Neuronal stem cell (in vitro differentiated cells): Measurements from ENCODE around the gene PTPRC.

ENCODE experiments used
- DNase-seq: peaks from one replicate; pipeline ENCODE4 v3.0.0-alpha.2; 2013; ENCODE audit warnings: low spot score
- H2AFZ ChIP-seq: one replicate; pipeline ENCODE4 v1.6.1; 2013; ENCODE audit warnings: mild to moderate bottlenecking, low read length, inconsistent platforms
- H2AK5ac ChIP-seq: 2 replicates; pipeline ENCODE4 v1.6.1; 2013; ENCODE audit warnings: low read depth, mild to moderate bottlenecking, inconsistent platforms, low read length, moderate library complexity, mixed read lengths
- H2BK120ac ChIP-seq: 2 replicates; pipeline ENCODE4 v1.6.1; 2013; ENCODE audit warnings: low read depth, mild to moderate bottlenecking, inconsistent platforms, low read length, moderate library complexity, mixed read lengths
- H2BK12ac ChIP-seq: one replicate; pipeline ENCODE4 v1.6.1; 2013; ENCODE audit warnings: low read length, inconsistent platforms
- H2BK15ac ChIP-seq: 2 replicates; pipeline ENCODE4 v1.6.1; 2013; ENCODE audit warnings: mild to moderate bottlenecking, low read length, inconsistent platforms, mixed read lengths
- H2BK5ac ChIP-seq: one replicate; pipeline ENCODE4 v1.6.1; 2013; ENCODE audit warnings: inconsistent platforms, mild to moderate bottlenecking, low read length, moderate library complexity
- H3K14ac ChIP-seq: one replicate; pipeline ENCODE4 v1.6.1; 2013; ENCODE audit warnings: low read length, inconsistent platforms
- H3K18ac ChIP-seq: 2 replicates; pipeline ENCODE4 v1.6.1; 2013; ENCODE audit warnings: low read length, inconsistent platforms
- H3K23ac ChIP-seq: 2 replicates; pipeline ENCODE4 v1.6.1; 2013; ENCODE audit warnings: low read depth, mild to moderate bottlenecking, mixed read lengths, low read length, inconsistent platforms; ENCODE audit not compliant: poor library complexity
- H3K27ac ChIP-seq: replicated peaks from 3 replicates; pipeline ENCODE4 v1.5.1; 2013; ENCODE audit warnings: low read length, inconsistent platforms
- H3K27me3 ChIP-seq, 3 experiments: 2 replicates each; pipeline ENCODE4 v1.6.1; 2013; ENCODE audit warnings: low read length in 3 of 3, mild to moderate bottlenecking in 2 of 3, inconsistent platforms in 1 of 3, low read depth in 1 of 3, mixed read lengths in 1 of 3, moderate library complexity in 1 of 3; ENCODE audit not compliant: control insufficient read depth in 3 of 3, insufficient read depth in 3 of 3
- H3K36me3 ChIP-seq, 2 donors: replicated peaks in 1 of 2; 2 replicates each; pipeline ENCODE4 v1.6.1; 2013; ENCODE audit warnings: low read length in 2 of 2; ENCODE audit not compliant: control insufficient read depth in 2 of 2, insufficient read depth in 2 of 2
- H3K4ac ChIP-seq: 2 replicates; pipeline ENCODE4 v1.6.1; 2013; ENCODE audit warnings: inconsistent platforms, mild to moderate bottlenecking, low read length, moderate library complexity
- H3K4me1 ChIP-seq, 2 donors: 1 replicate in 1 of 2; 2 replicates in 1 of 2; pipeline ENCODE4 v1.6.1; 2013; ENCODE audit warnings: low read length in 2 of 2, low read depth in 1 of 2; ENCODE audit not compliant: control insufficient read depth in 2 of 2, insufficient read depth in 1 of 2
- H3K4me2 ChIP-seq: one replicate; pipeline ENCODE4 v1.6.1; 2013; ENCODE audit warnings: mild to moderate bottlenecking, low read length, inconsistent platforms; ENCODE audit not compliant: insufficient read depth, poor library complexity, severe bottlenecking
- H3K4me3 ChIP-seq, 2 donors: 2 replicates each; pipeline ENCODE4 v1.5.1; 2013; ENCODE audit warnings: low read length in 2 of 2, mild to moderate bottlenecking in 2 of 2, inconsistent platforms in 1 of 2, moderate library complexity in 1 of 2
- H3K79me1 ChIP-seq: one replicate; pipeline ENCODE4 v1.6.1; 2013; ENCODE audit warnings: low read depth, mild to moderate bottlenecking, inconsistent platforms, low read length, moderate library complexity
- H3K9ac ChIP-seq: one replicate; pipeline ENCODE4 v1.6.1; 2013; ENCODE audit warnings: mild to moderate bottlenecking, low read depth, low read length, inconsistent platforms; ENCODE audit not compliant: poor library complexity
- H3K9me3 ChIP-seq, 2 donors: replicated peaks in 1 of 2; 2 replicates each; pipeline versions ENCODE3 to v1.6.1; 2013; ENCODE audit warnings: low read length in 2 of 2, mild to moderate bottlenecking in 2 of 2, inconsistent platforms in 1 of 2, low read depth in 1 of 2, mixed read lengths in 1 of 2, moderate library complexity in 1 of 2; ENCODE audit not compliant: control insufficient read depth in 2 of 2, insufficient read depth in 1 of 2
- H4K8ac ChIP-seq: one replicate; pipeline ENCODE4 v1.6.1; 2013; ENCODE audit warnings: low read depth, mild to moderate bottlenecking, inconsistent platforms, low read length, moderate library complexity
- H4K91ac ChIP-seq: one replicate; pipeline ENCODE4 v1.6.1; 2013; ENCODE audit warnings: low read length, low read depth, mild to moderate bottlenecking, inconsistent platforms; ENCODE audit not compliant: poor library complexity
- WGBS, 2 donors: extraction: QIAGEN DNeasy Blood & Tissue Kit; methylation state at CpG; one replicate each; pipeline ENCODE4 v1.1.7; 2013; ENCODE audit warnings: missing lambda C conversion rate in 2 of 2, mixed read lengths in 1 of 2; ENCODE audit not compliant: insufficient read length in 2 of 2, insufficient replicate concordance in 1 of 2; ENCODE audit errors: extremely low coverage in 2 of 2; 5-methylcytosine and 5-hydroxymethylcytosine counted together

Gene PTPRC

DNA sequence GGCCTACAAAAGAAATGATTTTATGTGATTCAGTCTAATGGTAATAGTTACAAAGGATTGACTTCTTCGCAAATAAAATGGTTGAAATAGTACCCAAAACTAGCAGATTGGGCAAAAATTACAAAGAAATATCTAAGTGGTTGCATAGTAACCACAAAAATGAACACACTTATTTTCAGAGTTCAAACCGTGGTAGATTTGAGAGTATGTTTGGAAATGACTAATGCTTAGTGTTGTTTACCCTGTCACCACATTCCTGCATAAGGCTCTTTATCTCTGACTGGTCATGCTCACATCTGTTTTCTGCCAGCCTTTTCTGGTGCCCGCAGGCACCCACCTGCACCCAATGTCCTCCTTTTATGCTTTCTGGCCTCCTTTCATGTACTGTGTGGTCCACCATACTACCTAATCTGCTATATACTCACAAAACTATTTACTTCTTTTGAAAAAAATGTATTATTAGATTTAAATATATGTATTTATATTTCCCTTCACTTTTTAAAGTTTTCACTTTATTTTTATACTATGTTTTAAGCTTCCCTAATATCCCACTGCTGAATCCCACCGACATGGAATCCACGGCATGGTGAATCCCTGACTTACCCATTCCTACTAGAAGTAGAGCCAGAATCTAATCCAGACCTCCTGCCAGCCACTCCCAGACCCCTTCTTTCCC lies 30.3 kb downstream of the PTPRC start:
- no CpG with 5 or more reads among the region's 5 CpGs for WGBS, 2 donors
- H3K4me1 ChIP-seq: no peaks in the 10 kb centered on the region
- H3K4me3 ChIP-seq: no peak overlapping the region
- no peak overlapping the region for H3K18ac ChIP-seq
- no peaks in the 10 kb centered on the region for H3K27me3 ChIP-seq
- no peak overlapping the region for H2BK15ac ChIP-seq
- H3K79me1 ChIP-seq: no peaks in the 10 kb centered on the region
- H3K27ac ChIP-seq: no peak overlapping the region
- no peak overlapping the region for H2AFZ ChIP-seq
- no peaks in the 10 kb centered on the region for H3K36me3 ChIP-seq
- H3K4me2 ChIP-seq: no peak overlapping the region
- H3K14ac ChIP-seq: no peak overlapping the region
- H2BK5ac ChIP-seq: no peak overlapping the region
- no peak overlapping the region for H2BK120ac ChIP-seq
- no peak overlapping the region for H4K8ac ChIP-seq
- H4K91ac ChIP-seq: no peak overlapping the region
- no peak overlapping the region for H3K23ac ChIP-seq
- H2AK5ac ChIP-seq: no peak overlapping the region
- no peak overlapping the region for H3K9ac ChIP-seq
- DNase-seq: no peak
- no peaks in the 10 kb centered on the region for H3K9me3 ChIP-seq
- H3K4ac ChIP-seq: no peak overlapping the region
- no peak overlapping the region for H2BK12ac ChIP-seq

DNA sequence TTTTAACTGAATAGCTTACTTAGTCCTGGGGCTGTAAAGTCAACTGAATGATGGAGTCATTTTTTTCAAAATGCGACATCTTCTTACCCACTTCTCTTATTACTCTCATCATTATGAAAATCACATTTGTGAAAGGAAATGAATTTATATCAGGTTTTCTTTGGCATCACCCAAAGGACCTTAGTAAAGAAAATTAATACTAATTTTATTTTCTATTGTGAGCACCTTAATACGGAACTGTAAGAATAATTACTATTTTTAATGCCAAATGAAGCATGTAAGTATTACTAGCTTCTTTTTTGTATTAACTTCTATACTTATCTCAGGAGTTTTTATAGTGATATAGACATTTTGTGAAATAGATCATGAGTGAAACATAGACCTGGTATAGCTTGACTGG lies 30.9 kb downstream of the PTPRC start:
- Histone ChIP-seq H3K4ac (no peak overlapping the region), H3K27ac (no peak overlapping the region), H2AFZ (no peak overlapping the region), H3K36me3 (no peaks in the 10 kb centered on the region), H3K9ac (no peak overlapping the region), H2AK5ac (no peak overlapping the region), H4K8ac (no peak overlapping the region), H3K4me1 (no peaks in the 10 kb centered on the region), H2BK15ac (no peak overlapping the region), H3K79me1 (no peaks in the 10 kb centered on the region), H3K9me3 (no peaks in the 10 kb centered on the region), H2BK120ac (no peak overlapping the region), H3K4me2 (no peak overlapping the region), H3K27me3 (no peaks in the 10 kb centered on the region), H2BK12ac (no peak overlapping the region), H4K91ac (no peak overlapping the region), H3K4me3 (no peak overlapping the region), H2BK5ac (no peak overlapping the region), H3K14ac (no peak overlapping the region), H3K23ac (no peak overlapping the region), H3K18ac (no peak overlapping the region)
- no peak for DNase-seq
- WGBS, 2 donors: no CpG with 5 or more reads among the region's 2 CpGs

DNA sequence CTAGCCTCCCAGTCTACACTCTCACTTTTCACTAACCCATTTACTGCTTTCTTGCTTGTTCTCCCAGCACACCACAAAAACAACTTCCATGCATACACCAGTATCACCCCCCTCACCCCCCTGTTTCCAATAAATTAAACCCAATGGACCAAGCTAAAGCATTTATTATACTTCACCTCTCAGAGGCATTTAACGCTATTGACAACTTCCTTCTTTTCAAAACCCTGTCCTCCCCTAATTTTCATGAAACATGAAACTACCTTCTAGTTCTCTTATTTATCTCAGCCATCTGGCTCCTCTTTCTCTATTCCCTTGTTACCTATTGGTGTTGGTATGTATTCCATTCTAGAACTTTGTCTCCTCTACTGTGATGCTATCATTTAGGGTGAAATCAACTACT lies 32.3 kb downstream of the PTPRC start:
- Histone ChIP-seq H2BK15ac (no peak overlapping the region), H4K91ac (no peak overlapping the region), H3K79me1 (no peaks in the 10 kb centered on the region), H3K18ac (no peak overlapping the region), H3K23ac (no peak overlapping the region), H2AFZ (no peak overlapping the region), H3K14ac (no peak overlapping the region), H2BK5ac (no peak overlapping the region), H3K27me3 (no peaks in the 10 kb centered on the region), H3K36me3 (no peaks in the 10 kb centered on the region), H2BK12ac (no peak overlapping the region), H3K4me2 (no peak overlapping the region), H3K27ac (no peak overlapping the region), H3K4me3 (no peak overlapping the region), H2AK5ac (no peak overlapping the region), H2BK120ac (no peak overlapping the region), H4K8ac (no peak overlapping the region), H3K4me1 (no peaks in the 10 kb centered on the region), H3K9me3 (no peaks in the 10 kb centered on the region), H3K4ac (no peak overlapping the region), H3K9ac (no peak overlapping the region)
- no CpG with 5 or more reads among the region's 1 CpG for WGBS, 2 donors
- no peak for DNase-seq

DNA sequence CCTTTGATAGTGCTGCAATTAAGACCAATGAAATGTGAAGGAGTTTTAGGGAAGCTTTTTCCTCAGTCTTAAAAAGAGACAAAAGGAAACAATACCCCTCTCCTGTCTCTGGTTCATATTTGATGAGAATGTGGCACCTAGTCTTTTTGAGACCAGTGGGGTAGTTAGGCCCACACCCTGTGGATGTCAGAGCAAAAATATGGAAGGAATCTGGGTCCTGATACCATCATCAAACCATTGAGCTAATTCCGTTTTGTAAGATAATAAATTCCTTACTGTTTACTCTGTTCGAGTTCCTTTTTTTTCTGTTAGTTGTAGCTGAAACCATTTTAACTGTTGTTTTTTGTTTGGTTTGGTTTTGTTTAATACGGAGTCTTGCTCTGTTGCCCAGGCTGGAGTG lies 33.3 kb downstream of the PTPRC start:
- Histone ChIP-seq H2AFZ (no peak overlapping the region), H3K9me3 (no peaks in the 10 kb centered on the region), H3K36me3 (no peaks in the 10 kb centered on the region), H2BK15ac (no peak overlapping the region), H3K18ac (no peak overlapping the region), H3K4me3 (no peak overlapping the region), H3K4me2 (no peak overlapping the region), H3K4ac (no peak overlapping the region), H3K79me1 (no peaks in the 10 kb centered on the region), H4K91ac (no peak overlapping the region), H2BK5ac (no peak overlapping the region), H4K8ac (no peak overlapping the region), H3K23ac (no peak overlapping the region), H3K4me1 (no peaks in the 10 kb centered on the region), H2AK5ac (no peak overlapping the region), H3K9ac (no peak overlapping the region), H3K27ac (no peak overlapping the region), H3K27me3 (no peaks in the 10 kb centered on the region), H2BK12ac (no peak overlapping the region), H3K14ac (no peak overlapping the region), H2BK120ac (no peak overlapping the region)
- DNase-seq: no peak
- WGBS, 2 donors: no CpG with 5 or more reads among the region's 3 CpGs
